HG03439 (cell line): ENCODE data around the gene CDK6.
"Not testable (repeated sequence)": the region's sequence is repeated elsewhere in the genome, so short reads cannot be mapped to it uniquely, and the experiment has no call there.

Source experiments
- ATAC-seq: cut with Tn5 transposase; IDR thresholded peaks from one replicate; pipeline ENCODE4 v1.9.1; 2021; ENCODE audit warnings: mild to moderate bottlenecking, moderate library complexity; ENCODE audit not compliant: unreplicated experiment

CDK6 gene

GRCh38 chr7:92836489-92836999 lies at the start of gene CDK6:
TSS of gene CDK6 (minus strand) at chr7:92836573. CDS start at chr7:92833323, 3,250 bp downstream.
- ATAC-seq, result peak; percentile 28

- not testable (repeated sequence) for ATAC-seq
Measured at GRCh38 chr7:92886039-92886438, 49.7 kb upstream of the CDK6 start.

GRCh38 chr7:92884218-92884617 lies 47.8 kb upstream of the CDK6 start:
- no peak for ATAC-seq

- ATAC-seq, result no peak
Measured at GRCh38 chr7:92882760-92883159, 46.4 kb upstream of the CDK6 start.

GRCh38 chr7:92881091-92881485 lies 44.7 kb upstream of the CDK6 start:
- no peak for ATAC-seq

GRCh38 chr7:92880212-92881090 lies 44.1 kb upstream of the CDK6 start:
- no peak for ATAC-seq

- no peak for ATAC-seq
Measured at GRCh38 chr7:92877367-92877766, 41.0 kb upstream of the CDK6 start.

- no peak for ATAC-seq
Measured at GRCh38 chr7:92876836-92877235, 40.5 kb upstream of the CDK6 start.

GRCh38 chr7:92875719-92876118 lies 39.3 kb upstream of the CDK6 start:
- ATAC-seq, result no peak

- no peak for ATAC-seq
Measured at GRCh38 chr7:92875173-92875572, 38.8 kb upstream of the CDK6 start.

- ATAC-seq, result no peak
Measured at GRCh38 chr7:92874567-92874966, 38.2 kb upstream of the CDK6 start.

- ATAC-seq, result no peak
Measured at GRCh38 chr7:92873776-92874175, 37.4 kb upstream of the CDK6 start.

- ATAC-seq, result no peak
Measured at GRCh38 chr7:92872701-92873100, 36.3 kb upstream of the CDK6 start.

GRCh38 chr7:92868683-92869293 lies 32.4 kb upstream of the CDK6 start:
- ATAC-seq, result no peak

- not testable (repeated sequence) for ATAC-seq
Measured at GRCh38 chr7:92864169-92864568, 27.8 kb upstream of the CDK6 start.

GRCh38 chr7:92856436-92856835 lies 20.1 kb upstream of the CDK6 start:
- ATAC-seq, result no peak

- ATAC-seq, result no peak
Measured at GRCh38 chr7:92854501-92855238, 18.3 kb upstream of the CDK6 start.

- no peak for ATAC-seq
Measured at GRCh38 chr7:92851732-92852131, 15.4 kb upstream of the CDK6 start.

- ATAC-seq, result no peak
Measured at GRCh38 chr7:92850516-92850915, 14.1 kb upstream of the CDK6 start.

- no peak for ATAC-seq
Measured at GRCh38 chr7:92849322-92849721, 12.9 kb upstream of the CDK6 start.

- no peak for ATAC-seq
Measured at GRCh38 chr7:92848851-92849250, 12.5 kb upstream of the CDK6 start.
